ENCODE measurements around the gene SLC6A13.
"Not testable (repeated sequence)": the region's sequence is repeated elsewhere in the genome, so short reads cannot be mapped to it uniquely, and the experiment has no call there.

The SLC6A13 gene

GRCh38 chr12:195951-196350 is 66.7 kb downstream of the SLC6A13 start:
- no peak for DNase-seq

GRCh38 chr12:195156-195555 is 67.5 kb downstream of the SLC6A13 start:
- DNase-seq: no peak

- no peak for DNase-seq
These were observed 68.4 kb downstream of the SLC6A13 start for GRCh38 chr12:194276-194675.

GRCh38 chr12:193261-193660 is 69.4 kb downstream of the SLC6A13 start:
- no peak for DNase-seq

GRCh38 chr12:191541-191940 is 71.1 kb downstream of the SLC6A13 start:
- no peak for DNase-seq

- no peak for DNase-seq
These were observed 71.8 kb downstream of the SLC6A13 start for GRCh38 chr12:190881-191280.

GRCh38 chr12:189622-189962 is 73.0 kb downstream of the SLC6A13 start:
- no peak for DNase-seq

- no peak for DNase-seq
These were observed 73.6 kb downstream of the SLC6A13 start for GRCh38 chr12:188910-189621.

GRCh38 chr12:187986-188909 is 74.4 kb downstream of the SLC6A13 start:
- DNase-seq: not testable (repeated sequence)

GRCh38 chr12:186006-186625 is 76.5 kb downstream of the SLC6A13 start:
- DNase-seq: no peak

- DNase-seq: no peak
These were observed 77.1 kb downstream of the SLC6A13 start for GRCh38 chr12:185576-185955.

GRCh38 chr12:184811-185575 is 77.6 kb downstream of the SLC6A13 start:
- no peak for DNase-seq

GRCh38 chr12:182381-182892 is 80.2 kb downstream of the SLC6A13 start:
- no peak for DNase-seq

GRCh38 chr12:181921-182320 is 80.7 kb downstream of the SLC6A13 start:
- no peak for DNase-seq

GRCh38 chr12:180445-180844 is 82.2 kb downstream of the SLC6A13 start:
- no peak for DNase-seq

- DNase-seq: no peak
These were observed 82.8 kb downstream of the SLC6A13 start for GRCh38 chr12:179885-180284.

- DNase-seq: no peak
These were observed 83.3 kb downstream of the SLC6A13 start for GRCh38 chr12:179131-179884.

GRCh38 chr12:178829-179109 is 83.9 kb downstream of the SLC6A13 start:
- DNase-seq: no peak

GRCh38 chr12:177980-178828 is 84.4 kb downstream of the SLC6A13 start:
- DNase-seq: no peak

GRCh38 chr12:177336-177979 is 85.2 kb downstream of the SLC6A13 start:
- DNase-seq: no peak

Measured in SIG-M5 (cell line).